Anterior cingulate cortex (tissue), 58 donors: ENCODE data around the gene METTL1.

Experiments
- DNase-seq, 58 donors: peaks; one replicate each; lab custom pipeline; 2025; lab: John Stamatoyannopoulos, UW

Gene METTL1

GRCh38 chr12:57756406-57757341, 15.2 kb downstream of the METTL1 start:
- peak in 2 of 58 donors; percentile 9 to 12 for DNase-seq

GRCh38 chr12:57755454-57756372, 16.2 kb downstream of the METTL1 start:
- peak in 1 of 58 donors; percentile 48 for DNase-seq

GRCh38 chr12:57755194-57755453, 16.8 kb downstream of the METTL1 start:
- DNase-seq: no peak

- DNase-seq: peak in 45 of 58 donors; percentile 8 to 68 (median 39)
Measured at GRCh38 chr12:57754411-57755193, 17.3 kb downstream of the METTL1 start, which contains the start of gene MARCHF9. Gene MARCHF9 (plus strand): TSS chr12:57755103. CDS start chr12:57755529, 426 bp downstream.

- DNase-seq: no peak
Measured at GRCh38 chr12:57753756-57754337, 18.1 kb downstream of the METTL1 start.

- no peak for DNase-seq
Measured at GRCh38 chr12:57752668-57753000, 19.3 kb downstream of the METTL1 start.

- DNase-seq: peak; percentile 94 to 100 (median 100)
Measured at GRCh38 chr12:57751788-57752667, 19.9 kb downstream of the METTL1 start, which contains the start of gene CDK4. Gene CDK4 (minus strand): TSS chr12:57752310. CDS start chr12:57751717, 593 bp downstream.

- no peak for DNase-seq
Measured at GRCh38 chr12:57751432-57751787, 20.5 kb downstream of the METTL1 start.

- DNase-seq: no peak
Measured at GRCh38 chr12:57750561-57751431, 21.1 kb downstream of the METTL1 start.

GRCh38 chr12:57749061-57749460, 22.8 kb downstream of the METTL1 start:
- DNase-seq: no peak

GRCh38 chr12:57746025-57746424, 25.9 kb downstream of the METTL1 start:
- DNase-seq: no peak

- peak in 1 of 58 donors; percentile 59 for DNase-seq
Measured at GRCh38 chr12:57745485-57745881, 26.4 kb downstream of the METTL1 start.

GRCh38 chr12:57744777-57745484, 27.0 kb downstream of the METTL1 start, which contains the start of gene TSPAN31:
Gene TSPAN31 (plus strand): TSS chr12:57745039. CDS start chr12:57745155, 116 bp downstream.
- peak; percentile 60 to 99 (median 94) for DNase-seq

GRCh38 chr12:57744194-57744776, 27.6 kb downstream of the METTL1 start:
- peak in 29 of 58 donors; percentile 49 to 90 (median 73) for DNase-seq

- no peak for DNase-seq
Measured at GRCh38 chr12:57743769-57744168, 28.1 kb downstream of the METTL1 start.

- no peak for DNase-seq
Measured at GRCh38 chr12:57741844-57742738, 29.8 kb downstream of the METTL1 start.
